ENCODE measurements around the gene TMEM26.

- TF ChIP-seq TAF1 (IDR thresholded peaks at IDR 0.05; ENCODE audit: borderline replicate concordance, low read depth, low read length) (no peak), POLR2A (IDR thresholded peaks at IDR 0.05; ENCODE audit: low read depth, low read length) (no peak), POLR2AphosphoS5 (IDR thresholded peaks at IDR 0.05; ENCODE audit: low read depth, low read length) (no peak)
Observed at GRCh38 chr10:61478621-61479312, 25.6 kb upstream of the TMEM26 start.
